Limb (tissue), 2 donors: ENCODE data around the gene FAM222B.

Experiments
- DNase-seq, 2 donors: peaks; one replicate each; pipeline ENCODE4 v3.0.0-alpha.2; 2016; ENCODE audit errors: extremely low spot score in 2 of 2

The FAM222B gene

DNA sequence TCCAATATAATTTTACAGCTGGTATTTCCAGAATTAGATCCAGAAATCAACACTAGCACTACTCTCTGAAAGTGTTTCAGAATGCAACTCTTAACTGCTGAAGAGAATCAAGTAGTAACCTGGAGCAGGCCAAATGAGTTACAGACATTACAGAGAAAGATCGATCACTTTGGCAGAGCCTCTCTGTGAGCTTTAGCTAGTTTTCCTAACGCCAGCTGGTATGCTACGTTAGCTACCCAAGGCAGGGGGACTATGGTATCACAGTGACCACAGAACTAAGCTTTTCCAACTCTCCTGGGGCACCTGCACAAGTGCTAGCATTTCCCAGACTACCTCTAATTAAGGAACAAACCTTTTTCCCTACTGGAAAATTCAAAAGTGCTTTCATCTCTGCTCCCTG is 68.4 kb downstream of the FAM222B start:
- no peak for DNase-seq

- DNase-seq = no peak
Observed at GRCh38 chr17:28773736-28774135, 68.9 kb downstream of the FAM222B start.

DNA sequence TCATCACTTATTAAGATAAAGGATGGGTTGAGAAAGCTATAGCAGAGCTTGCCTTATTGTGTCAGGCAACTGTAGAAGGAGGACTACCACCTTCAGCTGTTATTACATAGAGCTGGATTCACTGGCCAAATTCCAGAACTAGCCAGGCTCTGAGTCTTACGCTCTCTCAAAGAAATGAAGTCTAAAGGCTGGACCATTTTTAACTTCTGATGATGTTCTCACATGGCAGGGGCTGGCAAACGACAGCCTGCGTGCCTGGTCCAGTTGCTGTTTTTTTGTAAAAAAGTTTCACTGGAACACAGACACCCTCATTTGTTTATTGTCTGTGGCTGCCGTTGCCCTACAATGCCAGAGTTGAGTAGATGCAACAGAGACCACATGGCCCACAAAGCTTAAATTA is 77.6 kb downstream of the FAM222B start:
- no peak for DNase-seq

DNA sequence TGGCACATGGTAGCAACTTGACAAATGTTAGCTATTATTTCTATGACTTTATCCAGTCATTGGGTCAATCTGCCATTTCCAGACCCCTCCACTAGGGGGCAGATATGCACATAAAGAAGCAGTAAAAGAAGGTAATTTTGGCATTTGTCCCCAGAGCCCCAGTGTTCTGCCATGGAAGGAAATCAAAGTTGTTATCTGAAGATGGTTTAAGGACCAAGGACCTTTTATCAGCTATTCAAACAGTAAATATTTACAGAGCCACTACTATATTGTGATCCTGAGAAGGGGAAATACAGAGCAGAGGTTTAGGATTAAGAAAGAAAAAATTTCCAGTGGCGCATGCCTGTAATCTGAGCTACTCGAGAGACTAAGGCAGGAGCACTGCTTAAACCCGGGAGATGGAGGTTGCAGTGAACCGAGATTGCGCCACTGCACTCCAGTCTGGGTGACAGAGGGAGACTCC is 78.8 kb downstream of the FAM222B start:
- DNase-seq = peak; percentile 68 to 78

GRCh38 chr17:28763137-28763799 is 79.3 kb downstream of the FAM222B start:
- no peak for DNase-seq

- no peak for DNase-seq
Observed at GRCh38 chr17:28760601-28761562, 81.7 kb downstream of the FAM222B start.

- DNase-seq = no peak
Observed at GRCh38 chr17:28759256-28759865, 83.2 kb downstream of the FAM222B start.

GRCh38 chr17:28758411-28759121 is 84.0 kb downstream of the FAM222B start:
- no peak for DNase-seq

GRCh38 chr17:28756049-28756804 is 86.4 kb downstream of the FAM222B start:
- DNase-seq = no peak

- no peak for DNase-seq
Observed at GRCh38 chr17:28755486-28755885, 87.1 kb downstream of the FAM222B start.

- no peak for DNase-seq
Observed at GRCh38 chr17:28751600-28752366, 90.8 kb downstream of the FAM222B start.

GRCh38 chr17:28750178-28751047 is 92.2 kb downstream of the FAM222B start:
- DNase-seq = peak; percentile 90 to 94

DNA sequence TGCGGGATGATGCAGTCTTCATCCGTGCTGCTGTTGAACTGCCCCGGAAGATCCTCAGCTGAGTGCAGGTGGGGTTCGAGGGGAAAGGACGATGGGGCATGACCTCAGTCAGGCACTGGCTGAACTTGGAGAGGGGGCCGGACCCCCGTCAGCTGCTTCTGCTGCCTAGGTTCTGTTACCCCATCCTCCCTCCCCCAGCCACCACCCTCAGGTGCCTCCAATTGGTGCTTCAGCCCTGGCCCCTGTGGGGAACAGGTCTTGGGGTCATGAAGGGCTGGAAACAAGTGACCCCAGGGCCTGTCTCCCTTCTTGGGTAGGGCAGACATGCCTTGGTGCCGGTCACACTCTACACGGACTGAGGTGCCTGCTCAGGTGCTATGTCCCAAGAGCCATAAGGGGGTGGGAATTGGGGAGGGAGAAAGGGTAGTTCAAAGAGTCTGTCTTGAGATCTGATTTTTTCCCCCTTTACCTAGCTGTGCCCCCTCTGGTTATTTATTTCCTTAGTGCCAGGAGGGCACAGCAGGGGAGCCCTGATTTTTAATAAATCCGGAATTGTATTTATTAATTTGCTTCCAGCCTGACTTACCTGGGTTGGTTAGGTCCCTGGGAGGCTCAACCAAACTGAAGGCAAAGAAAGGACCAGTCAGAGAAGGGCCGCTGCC is 92.9 kb downstream of the FAM222B start:
- DNase-seq = no peak

GRCh38 chr17:28748852-28749515 is 93.6 kb downstream of the FAM222B start:
- no peak for DNase-seq

GRCh38 chr17:28747801-28748750 is 94.5 kb downstream of the FAM222B start:
- DNase-seq = no peak

DNA sequence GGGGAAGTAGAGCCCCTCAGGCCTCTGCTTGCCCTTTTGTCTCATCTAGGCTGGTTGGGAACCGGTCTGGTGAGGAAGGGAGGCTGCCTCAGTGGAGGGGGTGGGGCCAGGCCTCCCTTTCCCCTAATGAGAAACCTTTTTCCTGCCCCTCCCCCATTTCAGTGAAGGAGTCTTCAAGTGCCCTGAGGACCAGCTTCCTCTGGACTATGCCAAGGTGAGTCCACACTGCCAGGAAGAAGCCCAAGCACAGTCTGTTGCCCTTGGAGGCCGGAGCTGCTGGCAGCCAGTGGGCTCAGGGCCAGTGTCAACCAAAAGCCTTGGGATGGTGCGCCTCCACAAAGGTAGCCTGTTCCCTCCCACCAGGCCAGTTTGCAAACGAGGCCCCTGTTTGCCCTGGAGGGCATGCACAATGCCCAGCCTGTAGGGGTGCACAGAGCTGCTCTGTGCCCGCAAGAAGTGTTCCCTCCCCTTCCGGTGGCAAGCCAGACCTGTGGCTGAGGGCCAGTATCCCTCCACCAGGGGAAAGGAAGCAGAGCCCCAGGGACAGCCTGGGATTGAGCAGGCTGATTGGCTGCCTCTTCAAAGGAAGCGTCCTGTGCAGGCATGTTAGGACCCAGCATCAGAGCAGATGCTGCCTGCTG is 95.4 kb downstream of the FAM222B start:
- peak in 1 of 2 donors; percentile 64 for DNase-seq
